Stomach smooth muscle (tissue), 2 donors: Measurements from ENCODE around the gene CHFR.
"Not testable (repeated sequence)": the region's sequence is repeated elsewhere in the genome, so short reads cannot be mapped to it uniquely, and the experiment has no call there.

Experiments used
- H3K27ac ChIP-seq: one replicate; pipeline ENCODE4 v1.7.0; 2013; ENCODE audit warnings: mild to moderate bottlenecking, low read length, inconsistent platforms
- H3K27me3 ChIP-seq, 2 donors: one replicate each; pipeline ENCODE4 v1.7.0; 2013; ENCODE audit warnings: low read length in 2 of 2; ENCODE audit not compliant: insufficient read depth in 2 of 2, control insufficient read depth in 1 of 2
- H3K36me3 ChIP-seq, 2 donors: one replicate each; pipeline ENCODE4 v1.7.0; 2013; ENCODE audit warnings: low read length in 2 of 2; ENCODE audit not compliant: control insufficient read depth in 2 of 2, insufficient read depth in 2 of 2
- H3K4me1 ChIP-seq: one replicate; pipeline ENCODE4 v1.7.0; 2013; ENCODE audit warnings: low read length; ENCODE audit not compliant: control insufficient read depth, insufficient read depth
- H3K4me3 ChIP-seq, 2 donors: one replicate each; pipeline ENCODE4 v1.7.0; 2013; ENCODE audit warnings: low read length in 2 of 2
- H3K9ac ChIP-seq, 2 donors: one replicate each; pipeline ENCODE4 v1.7.0; 2013; ENCODE audit warnings: low read length in 2 of 2, mild to moderate bottlenecking in 1 of 2
- H3K9me3 ChIP-seq, 2 donors: one replicate each; pipeline ENCODE4 v1.7.0; 2013; ENCODE audit warnings: low read length in 2 of 2; ENCODE audit not compliant: control insufficient read depth in 2 of 2
- donor health status: healthy.
- donor health status: Pancreatic carcinoma.

CHFR gene

GRCh38 chr12:132887513-132888351, at the start of gene CHFR:
TSS of gene CHFR (minus strand) at chr12:132887605. CDS start at chr12:132887328, 277 bp downstream.
- Histone ChIP-seq H3K27ac (peak within 1 kb of the TSS; percentile 92), H3K36me3 (peaks cover 0 to 2% of the 10 kb centered on the region in 2 donors), H3K9ac (peak within 1 kb of the TSS; percentile 92 to 93), H3K4me1 (peaks cover 7% of the 10 kb centered on the region), H3K9me3 (no peaks in the 10 kb centered on the region), H3K4me3 (peak within 1 kb of the TSS; percentile 98 to 99), H3K27me3 (no peaks in the 10 kb centered on the region)

GRCh38 chr12:132936921-132937320, 49.5 kb upstream of the CHFR start:
- not testable (repeated sequence) for H3K9ac ChIP-seq, H3K4me1 ChIP-seq, H3K4me3 ChIP-seq, H3K27me3 ChIP-seq, H3K27ac ChIP-seq
- Histone ChIP-seq H3K36me3 (peaks cover 10 to 15% of the 10 kb centered on the region in 2 donors), H3K9me3 (peaks cover 12 to 18% of the 10 kb centered on the region in 2 donors)

GRCh38 chr12:132936163-132936562, 48.8 kb upstream of the CHFR start:
- Histone ChIP-seq H3K4me1 (no peaks in the 10 kb centered on the region), H3K27me3 (no peaks in the 10 kb centered on the region), H3K4me3 (no peak overlapping the region), H3K9ac (no peak overlapping the region), H3K36me3 (peaks cover 4 to 12% of the 10 kb centered on the region in 2 donors), H3K27ac (no peak overlapping the region), H3K9me3 (peaks cover 13 to 15% of the 10 kb centered on the region in 2 donors)

- peak overlapping the region in 1 of 2 donors; percentile 33 for H3K4me3 ChIP-seq
- H3K9me3 ChIP-seq, result peaks cover 35 to 36% of the 10 kb centered on the region in 2 donors
- no peaks in the 10 kb centered on the region for H3K4me1 ChIP-seq
- no peak overlapping the region for H3K9ac ChIP-seq
- H3K27ac ChIP-seq, result no peak overlapping the region
- peaks cover 17 to 23% of the 10 kb centered on the region in 2 donors for H3K36me3 ChIP-seq
- no peaks in the 10 kb centered on the region for H3K27me3 ChIP-seq
These were observed 39.0 kb upstream of the CHFR start for GRCh38 chr12:132926415-132926833.

GRCh38 chr12:132925597-132926414, 38.4 kb upstream of the CHFR start:
- no peaks in the 10 kb centered on the region for H3K27me3 ChIP-seq
- H3K4me1 ChIP-seq, result no peaks in the 10 kb centered on the region
- peaks cover 35 to 36% of the 10 kb centered on the region in 2 donors for H3K9me3 ChIP-seq
- no peak overlapping the region for H3K27ac ChIP-seq
- peak overlapping the region in 1 of 2 donors; percentile 33 for H3K4me3 ChIP-seq
- H3K36me3 ChIP-seq, result peaks cover 13 to 23% of the 10 kb centered on the region in 2 donors
- no peak overlapping the region for H3K9ac ChIP-seq

- H3K9ac ChIP-seq, result no peak overlapping the region
These were observed 37.0 kb upstream of the CHFR start for GRCh38 chr12:132924356-132924755.

GRCh38 chr12:132923356-132923909, 36.0 kb upstream of the CHFR start:
- H3K9ac ChIP-seq, result no peak overlapping the region
- H3K27me3 ChIP-seq, result no peaks in the 10 kb centered on the region
- H3K4me1 ChIP-seq, result no peaks in the 10 kb centered on the region
- H3K4me3 ChIP-seq, result no peak overlapping the region
- peaks cover 31 to 36% of the 10 kb centered on the region in 2 donors for H3K9me3 ChIP-seq
- peaks cover 6 to 15% of the 10 kb centered on the region in 2 donors for H3K36me3 ChIP-seq
- H3K27ac ChIP-seq, result no peak overlapping the region

More at GRCh38 chr12:132924356-132924755, 37.0 kb upstream of the CHFR start:
- H3K27me3 ChIP-seq, result no peaks in the 10 kb centered on the region
- peaks cover 35 to 36% of the 10 kb centered on the region in 2 donors for H3K9me3 ChIP-seq
- H3K36me3 ChIP-seq, result peaks cover 11 to 18% of the 10 kb centered on the region in 2 donors
- no peaks in the 10 kb centered on the region for H3K4me1 ChIP-seq
- H3K4me3 ChIP-seq, result no peak overlapping the region
- H3K27ac ChIP-seq, result no peak overlapping the region

- Histone ChIP-seq H3K9me3 (peaks cover 35 to 36% of the 10 kb centered on the region in 2 donors), H3K27ac (no peak overlapping the region), H3K36me3 (peaks cover 6 to 15% of the 10 kb centered on the region in 2 donors), H3K4me1 (no peaks in the 10 kb centered on the region), H3K9ac (no peak overlapping the region), H3K27me3 (no peaks in the 10 kb centered on the region), H3K4me3 (no peak overlapping the region)
These were observed 35.3 kb upstream of the CHFR start for GRCh38 chr12:132922676-132923075.

GRCh38 chr12:132921685-132922084, 34.3 kb upstream of the CHFR start:
- H3K9ac ChIP-seq, result no peak overlapping the region
- H3K4me3 ChIP-seq, result no peak overlapping the region
- H3K27me3 ChIP-seq, result no peaks in the 10 kb centered on the region
- no peaks in the 10 kb centered on the region for H3K4me1 ChIP-seq
- no peak overlapping the region for H3K27ac ChIP-seq
- peaks cover 32% of the 10 kb centered on the region in 2 donors for H3K9me3 ChIP-seq
- peaks cover 6 to 14% of the 10 kb centered on the region in 2 donors for H3K36me3 ChIP-seq

- H3K9me3 ChIP-seq, result peaks cover 10 to 11% of the 10 kb centered on the region in 2 donors
- no peaks in the 10 kb centered on the region for H3K4me1 ChIP-seq
- no peak overlapping the region for H3K4me3 ChIP-seq
- no peaks in the 10 kb centered on the region for H3K36me3 ChIP-seq
- no peak overlapping the region for H3K27ac ChIP-seq
- no peak overlapping the region for H3K9ac ChIP-seq
- H3K27me3 ChIP-seq, result no peaks in the 10 kb centered on the region
These were observed 31.3 kb upstream of the CHFR start for GRCh38 chr12:132918680-132919079.
